A549 (cell line): ENCODE results near the gene SIPA1.

ENCODE experiments used
- BCL3 ChIP-seq: fragments of >200 bp; sonication (Bioruptor Twin); formaldehyde crosslinking; IDR thresholded peaks from 3 replicates; pipeline ENCODE4 v1.6.1; 2016
- CEBPB ChIP-seq, 2 experiments: fragments of >200 bp in 1 of 2; sonication (Bioruptor Twin) in 1 of 2; formaldehyde crosslinking in 1 of 2; IDR thresholded peaks; 2 replicates each; pipeline ENCODE4 v1.6.1; 2012 to 2016
- CHD2 ChIP-seq: fragments of 150-350 bp; IDR thresholded peaks from 2 replicates; pipeline ENCODE4 v1.6.1; 2014; ENCODE audit warnings: low read length; ENCODE audit not compliant: partially characterized antibody
- CTCF ChIP-seq: fragments of >200 bp; sonication (Bioruptor Twin); formaldehyde crosslinking; IDR thresholded peaks from 3 replicates; pipeline ENCODE4 v1.5.1; 2016
- ESRRA ChIP-seq: fragments of 150-350 bp; IDR thresholded peaks from 2 replicates; pipeline ENCODE4 v1.6.1; 2014; ENCODE audit warnings: mild to moderate bottlenecking, low read length, borderline replicate concordance
- HDAC2 ChIP-seq: fragments of 200-600 bp; sonication (generic); IDR thresholded peaks from 2 replicates; pipeline ENCODE4 v1.6.1; 2016
- MAX ChIP-seq: IDR thresholded peaks from 2 replicates; pipeline ENCODE4 v1.6.1; 2012
- PBX3 ChIP-seq: IDR thresholded peaks from 2 replicates; pipeline ENCODE4 v1.6.1; 2012
- RAD21 ChIP-seq, 2 experiments: fragments of >200 bp in 1 of 2; sonication (Bioruptor Twin) in 1 of 2; formaldehyde crosslinking in 1 of 2; IDR thresholded peaks in 1 of 2; conservative IDR thresholded peaks in 1 of 2; 2 replicates in 1 of 2; 3 replicates in 1 of 2; pipeline ENCODE4 v1.6.1; 2012 to 2018; ENCODE audit warnings: inconsistent platforms in 1 of 2
- RCOR1 ChIP-seq: fragments of 150-350 bp; IDR thresholded peaks from 2 replicates; pipeline ENCODE4 v1.6.1; 2014; ENCODE audit warnings: antibody characterized with exemption, low read length, low read depth
- SREBF2 ChIP-seq: fragments of 450-650 bp; IDR thresholded peaks from 2 replicates; pipeline ENCODE4 v1.6.1; 2014; ENCODE audit warnings: mild to moderate bottlenecking, moderate library complexity
- ZSCAN20 ChIP-seq: fragments of 250-450 bp; sonication (Bioruptor Pico); IDR thresholded peaks from 2 replicates; pipeline ENCODE4 v1.8.0; 2022; ENCODE audit warnings: mild to moderate bottlenecking, moderate library complexity

GRCh38 chr11:65650547-65651338 is 12.8 kb downstream of the SIPA1 start:
- no peak for TF ChIP-seq CTCF
- no peak for TF ChIP-seq PBX3
- no peak for TF ChIP-seq RCOR1
- no peak for TF ChIP-seq ZSCAN20 (CRISPR knock-in tag)
- TF ChIP-seq RAD21 (conservative IDR thresholded peaks at IDR 0.05 in 1 of 2, IDR thresholded peaks at IDR 0.05 in 1 of 2): no peak
- TF ChIP-seq HDAC2: no peak
- TF ChIP-seq MAX: no peak
- no peak for TF ChIP-seq CHD2
- TF ChIP-seq CEBPB (IDR thresholded peaks at IDR 0.05): no peak
- TF ChIP-seq SREBF2: no peak
- no peak for TF ChIP-seq ESRRA
- no peak for TF ChIP-seq BCL3
